Small intestine (tissue), 7 donors: ENCODE measurements around the gene ST6GAL2. TPM values are rescaled to one million over a fixed set of nuclear protein-coding genes. Genes with fewer than 3 reads are reported as not detected.

ENCODE experiments used
- DNase-seq, 2 donors: peaks; one replicate each; pipeline versions ENCODE4 v3.0.0 to v3.0.0-alpha.2; 2013
- FAIRE-seq: peaks from 2 replicates; lab custom pipeline; 2012; peaks lifted over from hg19 to GRCh38; lab: Jason Lieb, UNC
- H3K27ac ChIP-seq, 3 donors: one replicate each; pipeline ENCODE4 v1.5.1; 2013; ENCODE audit warnings: low read length in 2 of 3, mild to moderate bottlenecking in 2 of 3, control low read depth in 1 of 3, inconsistent platforms in 1 of 3, low read depth in 1 of 3, moderate library complexity in 1 of 3
- H3K27me3 ChIP-seq, 3 donors: one replicate each; pipeline ENCODE4 v1.6.1; 2013; ENCODE audit warnings: low read length in 3 of 3, inconsistent platforms in 1 of 3; ENCODE audit not compliant: control insufficient read depth in 3 of 3, insufficient read depth in 3 of 3
- H3K36me3 ChIP-seq, 3 donors: one replicate each; pipeline ENCODE4 v1.6.1; 2013; ENCODE audit warnings: low read length in 3 of 3, inconsistent platforms in 1 of 3, low read depth in 1 of 3, mild to moderate bottlenecking in 1 of 3, moderate library complexity in 1 of 3; ENCODE audit not compliant: control insufficient read depth in 3 of 3, insufficient read depth in 2 of 3
- H3K4me1 ChIP-seq, 3 donors: one replicate each; pipeline ENCODE4 v1.6.1; 2013; ENCODE audit warnings: low read length in 2 of 3, inconsistent platforms in 1 of 3, low read depth in 1 of 3, mild to moderate bottlenecking in 1 of 3, moderate library complexity in 1 of 3; ENCODE audit not compliant: control insufficient read depth in 3 of 3, insufficient read depth in 2 of 3
- H3K4me3 ChIP-seq, 3 donors: one replicate each; pipeline ENCODE4 v1.5.1; 2013; ENCODE audit warnings: low read length in 3 of 3, control low read depth in 1 of 3, inconsistent platforms in 1 of 3, low read depth in 1 of 3, mild to moderate bottlenecking in 1 of 3, moderate library complexity in 1 of 3
- H3K9me3 ChIP-seq, 2 donors: one replicate each; pipeline ENCODE4 v1.6.1; 2013; ENCODE audit warnings: low read depth in 1 of 2, low read length in 1 of 2; ENCODE audit not compliant: control insufficient read depth in 2 of 2, insufficient read depth in 1 of 2
- WGBS, 3 donors: extraction: QIAGEN DNeasy Blood & Tissue Kit; methylation state at CpG; one replicate each; pipeline ENCODE4 v1.1.7; 2013; 5-methylcytosine and 5-hydroxymethylcytosine counted together
- polyA plus RNA-seq, 4 donors: library from polyadenylated mRNA; stranded (reverse) in 3 of 4; unstranded in 1 of 4; fragments of 200-250 nt in 3 of 4; fragments of 120-200 nt in 1 of 4; gene quantifications; one replicate each; pipeline versions ENCODE4 v1.2.1 to v1.2.3, GENCODE V29; 2013
- donor health status: healthy with polysubstance abuse.
- donor health status: control.
- donor health status: control.
- donor health status: Bipolar disorder and iron deficiency.
- donor health status: healthy.

ST6GAL2 gene
- polyA plus RNA-seq, 4 donors = 0.03 to 0.89 TPM; not detected in 2

GRCh38 chr2:106894545-106894944 is 8.6 kb upstream of the ST6GAL2 start:
- WGBS, 3 donors = 70 to 83% (median 76%) methylated on average over 7 of the region's 7 CpGs

DNA sequence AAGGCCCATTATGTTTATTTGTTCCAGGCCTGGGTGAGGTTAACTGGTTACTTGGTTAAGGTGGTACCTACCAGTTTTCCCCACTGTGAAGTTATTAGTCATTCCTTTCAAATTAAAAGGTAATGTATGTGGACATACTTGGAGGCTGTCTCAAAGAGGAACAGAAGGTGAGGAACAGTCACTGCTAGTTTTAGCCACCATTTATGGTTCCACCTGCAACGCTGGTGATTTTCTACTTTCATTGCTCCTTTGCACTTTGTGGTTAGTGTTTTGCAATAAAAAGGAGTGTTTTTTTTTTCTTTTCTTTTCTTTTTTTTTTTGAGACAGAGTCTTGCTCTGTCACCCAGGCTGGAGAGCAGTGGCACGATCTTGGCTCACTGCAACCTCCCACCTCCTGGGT is 6.1 kb upstream of the ST6GAL2 start:
- no peak overlapping the region for H3K4me3 ChIP-seq
- 63 to 72% (median 67%) methylated on average over 2 of the region's 2 CpGs for WGBS, 3 donors
- peaks cover 0 to under 1% of the 10 kb centered on the region in 2 donors for H3K9me3 ChIP-seq
- H3K4me1 ChIP-seq = no peaks in the 10 kb centered on the region
- no peak for FAIRE-seq
- H3K36me3 ChIP-seq = no peaks in the 10 kb centered on the region
- H3K27ac ChIP-seq = no peak overlapping the region
- DNase-seq = no peak
- H3K27me3 ChIP-seq = peaks cover 4 to 17% (median 4%) of the 10 kb centered on the region in 3 donors

More at GRCh38 chr2:106894545-106894944, 8.6 kb upstream of the ST6GAL2 start:
- Histone ChIP-seq H3K27ac (no peak overlapping the region), H3K4me1 (no peaks in the 10 kb centered on the region), H3K27me3 (peaks cover 0 to 4% (median 0%) of the 10 kb centered on the region in 3 donors), H3K4me3 (no peak overlapping the region), H3K36me3 (no peaks in the 10 kb centered on the region), H3K9me3 (no peaks in the 10 kb centered on the region)
- DNase-seq (no peak), FAIRE-seq (no peak)

DNA sequence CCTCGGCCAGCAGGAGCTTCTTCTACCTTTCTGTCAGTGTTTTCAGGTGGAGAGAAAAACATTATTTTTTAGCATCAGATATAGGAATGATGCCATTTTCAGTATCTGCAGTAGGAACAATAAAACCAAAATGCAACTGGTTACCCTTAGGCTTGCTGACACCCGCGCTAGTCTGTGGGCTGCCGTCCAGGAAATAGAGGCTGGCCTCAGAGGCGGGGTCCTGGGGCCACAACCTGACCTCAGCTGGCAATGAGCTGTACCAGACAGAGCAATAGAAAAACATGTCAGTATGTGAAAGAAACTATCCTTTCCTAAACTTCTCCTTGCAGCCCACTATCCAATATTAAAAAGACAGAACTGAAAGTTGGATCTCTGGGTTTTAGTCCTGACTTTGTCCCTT is 4.6 kb upstream of the ST6GAL2 start:
- 13 to 19% (median 18%) methylated on average over 5 of the region's 5 CpGs for WGBS, 3 donors
- H3K36me3 ChIP-seq = no peaks in the 10 kb centered on the region
- no peak for DNase-seq
- no peak for FAIRE-seq
- H3K9me3 ChIP-seq = peaks cover 0 to 1% of the 10 kb centered on the region in 2 donors
- peaks cover 6 to 26% (median 15%) of the 10 kb centered on the region in 3 donors for H3K27me3 ChIP-seq
- no peaks in the 10 kb centered on the region for H3K4me1 ChIP-seq
- H3K4me3 ChIP-seq = no peak overlapping the region
- H3K27ac ChIP-seq = no peak overlapping the region

DNA sequence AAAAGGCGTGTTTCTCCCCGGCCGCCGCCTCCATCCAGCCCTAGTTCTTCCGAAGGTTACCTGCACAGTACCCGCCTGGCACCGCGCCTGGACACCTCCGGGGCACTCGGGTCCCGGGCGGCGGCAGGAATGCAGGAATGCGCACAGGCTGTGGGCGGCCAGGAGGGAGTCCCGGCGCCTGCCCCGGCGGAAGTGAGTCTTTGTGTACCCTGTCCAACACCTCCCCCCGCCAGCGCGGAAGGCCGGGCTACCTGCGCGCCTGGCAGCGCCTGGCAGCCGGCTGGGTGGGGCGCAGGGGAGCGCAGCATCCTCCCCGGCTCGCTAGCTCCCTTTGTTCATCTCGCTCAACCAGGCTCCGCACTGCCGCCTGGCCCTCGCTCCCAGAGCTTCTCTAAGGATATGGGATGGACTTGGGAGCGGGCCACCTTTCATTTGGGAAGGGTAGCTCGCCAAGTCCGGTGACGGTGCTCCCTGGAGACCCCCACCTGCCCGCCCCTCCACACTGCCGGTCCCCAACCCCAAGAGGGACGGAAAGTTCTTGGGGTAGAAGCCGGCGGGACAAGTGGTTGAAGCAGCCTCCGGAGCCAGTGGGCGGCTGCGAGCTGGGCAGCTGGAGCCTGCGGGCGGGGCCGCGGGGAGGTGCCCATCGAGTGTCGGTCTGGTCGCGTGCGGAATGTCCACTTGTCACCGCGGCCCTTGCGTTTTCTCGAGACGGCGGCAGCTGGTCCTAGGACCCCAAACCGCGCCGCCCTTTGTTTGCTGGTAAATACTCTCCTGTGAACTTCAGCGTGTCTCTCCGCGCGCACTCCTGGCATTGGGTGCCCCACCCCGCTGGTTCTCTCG is 1.2 kb upstream of the ST6GAL2 start:
- FAIRE-seq (no peak), DNase-seq (peak in 1 of 2 donors; percentile 45)
- Histone ChIP-seq H3K27me3 (peaks cover 6 to 39% (median 15%) of the 10 kb centered on the region in 3 donors), H3K4me1 (no peaks in the 10 kb centered on the region), H3K4me3 (peak overlapping the region in 2 of 3 donors; percentile 15 to 46), H3K9me3 (peaks cover 0 to 1% of the 10 kb centered on the region in 2 donors), H3K36me3 (no peaks in the 10 kb centered on the region), H3K27ac (no peak overlapping the region)
- 3 to 12% (median 11%) methylated on average over 63 to 71 of the region's 71 CpGs for WGBS, 3 donors

- H3K36me3 ChIP-seq = no peaks in the 10 kb centered on the region
Observed at GRCh38 chr2:106885329-106885728, 638 bp downstream of the ST6GAL2 start.

DNA sequence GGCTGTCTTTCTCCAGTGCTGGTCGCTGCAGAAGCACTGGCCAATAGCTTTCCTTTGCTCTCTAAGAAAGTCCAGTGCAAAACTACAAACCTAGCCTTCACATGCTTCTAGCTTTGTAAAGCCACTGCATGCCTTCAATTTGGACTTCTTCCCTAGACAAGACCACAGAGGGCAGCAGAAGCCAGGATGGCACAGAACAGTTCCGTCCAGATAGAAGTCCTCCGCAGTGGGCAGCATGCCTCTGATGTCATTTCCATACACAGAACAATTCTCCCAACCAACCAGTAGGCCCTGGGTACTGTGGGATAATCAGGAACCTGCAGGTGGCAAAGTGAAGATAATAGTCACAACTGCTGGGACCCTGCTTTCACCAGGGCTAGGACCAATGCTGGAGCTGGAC is 3.3 kb downstream of the ST6GAL2 start:
- FAIRE-seq = no peak
- WGBS, 3 donors = 71 to 81% (median 74%) methylated on average over 3 of the region's 3 CpGs

More at GRCh38 chr2:106885329-106885728, 638 bp downstream of the ST6GAL2 start:
- 3 to 6% (median 3%) methylated on average over 10 of the region's 10 CpGs for WGBS, 3 donors
- Histone ChIP-seq H3K27me3 (peaks cover 6 to 36% (median 15%) of the 10 kb centered on the region in 3 donors), H3K4me3 (peak overlapping the region in 1 of 3 donors; percentile 35), H3K9me3 (peaks cover 0 to 1% of the 10 kb centered on the region in 2 donors), H3K27ac (peak overlapping the region in 1 of 3 donors; percentile 40), H3K4me1 (no peaks in the 10 kb centered on the region)
- FAIRE-seq (no peak), DNase-seq (peak in 1 of 2 donors; percentile 8)

GRCh38 chr2:106878206-106878605 is 7.8 kb downstream of the ST6GAL2 start:
- 87 to 95% (median 88%) methylated on average over 4 of the region's 4 CpGs for WGBS, 3 donors
- H3K27ac ChIP-seq = no peak overlapping the region
- no peak for FAIRE-seq

More for the DNA sequence above, 3.3 kb downstream of the ST6GAL2 start:
- DNase-seq = no peak
- Histone ChIP-seq H3K27me3 (peaks cover 6 to 28% (median 16%) of the 10 kb centered on the region in 3 donors), H3K4me1 (no peaks in the 10 kb centered on the region), H3K27ac (no peak overlapping the region), H3K4me3 (no peak overlapping the region), H3K36me3 (no peaks in the 10 kb centered on the region), H3K9me3 (peaks cover 0 to 1% of the 10 kb centered on the region in 2 donors)

GRCh38 chr2:106876699-106877098 is 9.3 kb downstream of the ST6GAL2 start:
- H3K9me3 ChIP-seq = no peaks in the 10 kb centered on the region
- peaks cover 0 to 1% (median 0%) of the 10 kb centered on the region in 3 donors for H3K27me3 ChIP-seq
- H3K4me3 ChIP-seq = no peak overlapping the region
- FAIRE-seq (no peak), DNase-seq (no peak)
- H3K27ac ChIP-seq = no peak overlapping the region
- 59 to 68% (median 67%) methylated on average over 5 of the region's 5 CpGs for WGBS, 3 donors
- H3K4me1 ChIP-seq = no peaks in the 10 kb centered on the region
- no peaks in the 10 kb centered on the region for H3K36me3 ChIP-seq

More at GRCh38 chr2:106878206-106878605, 7.8 kb downstream of the ST6GAL2 start:
- Histone ChIP-seq H3K4me3 (no peak overlapping the region), H3K9me3 (no peaks in the 10 kb centered on the region), H3K27me3 (peaks cover 0 to 5% (median 1%) of the 10 kb centered on the region in 3 donors), H3K4me1 (no peaks in the 10 kb centered on the region), H3K36me3 (no peaks in the 10 kb centered on the region)
- DNase-seq = no peak
